Esophagus muscularis mucosa (tissue), 4 donors: ENCODE results near the gene SPTBN1. TPM values are rescaled to one million over a fixed set of nuclear protein-coding genes. Genes with fewer than 3 reads are reported as not detected.

ENCODE experiments used
- DNase-seq: peaks from one replicate; pipeline ENCODE4 v3.0.0-alpha.2; 2017; ENCODE audit errors: extremely low spot score
- H3K27ac ChIP-seq, 4 donors: fragments of 200-600 bp; sonication (generic); replicated peaks in 1 of 4; 1 replicate in 3 of 4; 2 replicates in 1 of 4; pipeline ENCODE4 v1.5.1; 2016 to 2019; ENCODE audit warnings: mild to moderate bottlenecking in 1 of 4
- H3K27me3 ChIP-seq, 4 donors: fragments of 200-600 bp; sonication (generic); one replicate each; pipeline versions ENCODE4 v1.5.1 to v1.6.0; 2016 to 2019
- H3K36me3 ChIP-seq, 4 donors: fragments of 200-600 bp; sonication (generic); one replicate each; pipeline ENCODE4 v1.5.1; 2016 to 2019
- H3K4me1 ChIP-seq, 4 donors: fragments of 200-600 bp; sonication (generic); one replicate each; pipeline ENCODE4 v1.5.1; 2016 to 2019
- H3K4me3 ChIP-seq, 4 donors: fragments of 200-600 bp; sonication (generic); 1 replicate in 2 of 4; 2 replicates in 2 of 4; pipeline ENCODE4 v1.5.1; 2016 to 2019; ENCODE audit warnings: mild to moderate bottlenecking in 4 of 4, moderate library complexity in 1 of 4
- H3K9me3 ChIP-seq, 4 donors: fragments of 200-600 bp; sonication (generic); 1 replicate in 3 of 4; 2 replicates in 1 of 4; pipeline ENCODE4 v1.5.1; 2016 to 2019
- EP300 ChIP-seq: sonication (generic); formaldehyde crosslinking; IDR thresholded peaks from one replicate; pipeline ENCODE4 v1.6.1; 2017; ENCODE audit warnings: antibody characterized with exemption
- POLR2A ChIP-seq: fragments of 450-650 bp; IDR thresholded peaks from one replicate; pipeline ENCODE4 v1.6.1; 2017; ENCODE audit warnings: antibody characterized with exemption, moderate library complexity, mild to moderate bottlenecking, low read depth
- POLR2AphosphoS5 ChIP-seq, 2 donors: sonication (generic); formaldehyde crosslinking; IDR thresholded peaks; one replicate each; pipeline ENCODE4 v1.6.1; 2017; ENCODE audit warnings: antibody characterized with exemption in 2 of 2
- WGBS: methylation state at CpG from one replicate; pipeline ENCODE4 v1.1.5; 2018; 5-methylcytosine and 5-hydroxymethylcytosine counted together
- intact Hi-C: fragments of 100-400 bp; cut with DNase I; formaldehyde crosslinking; loops from one replicate; pipeline ENCODE4 v1.15.1; 2023
- total RNA-seq, 4 donors: library from RNA; depleted of rRNA; stranded (reverse); fragments of >200 nt; gene quantifications; one replicate each; pipeline versions ENCODE4 v1.1.0 to v1.2.1, GENCODE V29; 2016
- TF ChIP-seq, protein P1 (sequence below), 3 experiments: fragments of 200-600 bp in 2 of 3; fragments of 450-650 bp in 1 of 3; sonication (generic) in 2 of 3; IDR thresholded peaks; one replicate each; pipeline ENCODE4 v1.5.1; 2017 to 2019; ENCODE audit warnings: antibody characterized with exemption in 3 of 3, mild to moderate bottlenecking in 2 of 3, moderate library complexity in 1 of 3

Gene SPTBN1
- total RNA-seq, 4 donors from 2014 or later: 465 to 600 (median 547) TPM

DNA sequence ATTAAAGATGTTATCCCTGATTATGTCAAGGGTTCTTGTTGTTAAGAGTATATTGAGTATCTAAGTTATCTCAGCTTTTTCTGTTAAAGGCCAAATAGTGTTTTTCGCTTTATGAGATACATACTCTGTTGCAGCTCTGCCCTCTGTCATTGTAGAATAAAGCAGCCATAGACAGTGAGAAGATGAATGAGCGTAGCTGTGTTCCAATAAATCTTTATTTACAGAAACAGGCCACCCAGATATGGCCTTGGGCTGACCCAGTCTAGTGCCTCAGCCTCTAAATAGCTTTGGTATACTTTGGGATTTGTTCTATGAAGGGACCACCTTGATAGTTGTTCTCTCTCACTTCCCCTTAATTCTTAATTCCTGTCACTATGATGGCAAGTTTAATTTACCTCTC is 194.5 kb downstream of the SPTBN1 start:
- Histone ChIP-seq H3K27ac (no peak overlapping the region), H3K4me1 (peaks cover 5 to 15% (median 10%) of the 10 kb centered on the region in 4 donors), H3K36me3 (peaks cover 89 to 100% (median 100%) of the 10 kb centered on the region in 4 donors), H3K9me3 (no peaks in the 10 kb centered on the region), H3K4me3 (no peak overlapping the region), H3K27me3 (no peaks in the 10 kb centered on the region)
- no peak for TF ChIP-seq POLR2A
- no peak for TF ChIP-seq EP300
- TF ChIP-seq POLR2AphosphoS5 (IDR thresholded peaks at IDR 0.05): no peak
- 94% methylated on average over 2 of the region's 2 CpGs for WGBS
- intact Hi-C loops: no loop called here
- DNase-seq: no peak

DNA sequence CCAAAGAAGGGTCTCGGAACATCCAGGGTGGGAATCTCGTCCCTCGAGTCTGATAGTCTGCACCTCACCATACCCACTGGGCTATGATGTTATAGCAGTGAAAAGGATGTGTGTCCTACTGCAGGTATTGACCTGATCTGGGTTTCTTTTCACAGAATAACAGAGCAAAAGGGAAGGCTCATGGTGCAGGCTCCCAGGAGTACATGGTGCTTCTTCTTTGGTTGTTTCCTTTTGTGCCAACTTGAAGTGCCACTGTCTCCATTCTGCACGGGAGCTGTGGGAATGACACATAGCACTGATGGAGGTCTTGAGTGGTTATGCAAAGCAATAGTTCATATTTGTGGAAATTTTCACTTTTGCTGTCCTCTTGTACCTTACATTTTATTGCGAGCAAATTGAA is 195.2 kb downstream of the SPTBN1 start:
- H3K9me3 ChIP-seq: no peaks in the 10 kb centered on the region
- H3K4me3 ChIP-seq: no peak overlapping the region
- H3K36me3 ChIP-seq: peaks cover 89 to 100% (median 100%) of the 10 kb centered on the region in 4 donors
- DNase-seq: no peak
- no peaks in the 10 kb centered on the region for H3K27me3 ChIP-seq
- H3K27ac ChIP-seq: no peak overlapping the region
- 93% methylated on average over 5 of the region's 5 CpGs for WGBS
- TF ChIP-seq EP300: no peak
- TF ChIP-seq, protein P1, sequence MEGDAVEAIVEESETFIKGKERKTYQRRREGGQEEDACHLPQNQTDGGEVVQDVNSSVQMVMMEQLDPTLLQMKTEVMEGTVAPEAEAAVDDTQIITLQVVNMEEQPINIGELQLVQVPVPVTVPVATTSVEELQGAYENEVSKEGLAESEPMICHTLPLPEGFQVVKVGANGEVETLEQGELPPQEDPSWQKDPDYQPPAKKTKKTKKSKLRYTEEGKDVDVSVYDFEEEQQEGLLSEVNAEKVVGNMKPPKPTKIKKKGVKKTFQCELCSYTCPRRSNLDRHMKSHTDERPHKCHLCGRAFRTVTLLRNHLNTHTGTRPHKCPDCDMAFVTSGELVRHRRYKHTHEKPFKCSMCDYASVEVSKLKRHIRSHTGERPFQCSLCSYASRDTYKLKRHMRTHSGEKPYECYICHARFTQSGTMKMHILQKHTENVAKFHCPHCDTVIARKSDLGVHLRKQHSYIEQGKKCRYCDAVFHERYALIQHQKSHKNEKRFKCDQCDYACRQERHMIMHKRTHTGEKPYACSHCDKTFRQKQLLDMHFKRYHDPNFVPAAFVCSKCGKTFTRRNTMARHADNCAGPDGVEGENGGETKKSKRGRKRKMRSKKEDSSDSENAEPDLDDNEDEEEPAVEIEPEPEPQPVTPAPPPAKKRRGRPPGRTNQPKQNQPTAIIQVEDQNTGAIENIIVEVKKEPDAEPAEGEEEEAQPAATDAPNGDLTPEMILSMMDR (IDR thresholded peaks at IDR 0.05): no peak
- no peak for TF ChIP-seq POLR2A
- TF ChIP-seq POLR2AphosphoS5 (IDR thresholded peaks at IDR 0.05): no peak
- intact Hi-C loops: no loop called here
- peaks cover 3 to 9% (median 5%) of the 10 kb centered on the region in 4 donors for H3K4me1 ChIP-seq

DNA sequence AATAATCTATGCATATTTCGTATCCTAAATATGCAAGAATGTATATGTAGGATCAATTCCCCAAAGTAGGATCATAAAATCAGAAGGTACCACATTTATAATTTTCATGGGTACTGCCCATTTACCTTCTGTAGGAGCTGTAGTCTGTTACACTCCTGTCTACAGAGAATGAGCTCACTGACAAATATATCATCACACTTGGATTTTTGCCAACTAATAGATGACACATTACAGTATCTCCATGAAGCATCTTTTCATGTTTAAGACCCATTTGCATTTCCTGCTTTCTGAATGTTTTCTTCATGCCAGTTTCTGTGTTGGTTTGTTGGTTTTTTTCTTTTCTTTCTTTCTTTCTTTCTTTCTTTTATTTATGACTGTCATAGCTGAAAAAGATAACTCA is 196.4 kb downstream of the SPTBN1 start:
- peaks cover 81 to 100% (median 97%) of the 10 kb centered on the region in 4 donors for H3K36me3 ChIP-seq
- 95% methylated on average over 1 of the region's 1 CpG for WGBS
- intact Hi-C loops: no loop called here

DNA sequence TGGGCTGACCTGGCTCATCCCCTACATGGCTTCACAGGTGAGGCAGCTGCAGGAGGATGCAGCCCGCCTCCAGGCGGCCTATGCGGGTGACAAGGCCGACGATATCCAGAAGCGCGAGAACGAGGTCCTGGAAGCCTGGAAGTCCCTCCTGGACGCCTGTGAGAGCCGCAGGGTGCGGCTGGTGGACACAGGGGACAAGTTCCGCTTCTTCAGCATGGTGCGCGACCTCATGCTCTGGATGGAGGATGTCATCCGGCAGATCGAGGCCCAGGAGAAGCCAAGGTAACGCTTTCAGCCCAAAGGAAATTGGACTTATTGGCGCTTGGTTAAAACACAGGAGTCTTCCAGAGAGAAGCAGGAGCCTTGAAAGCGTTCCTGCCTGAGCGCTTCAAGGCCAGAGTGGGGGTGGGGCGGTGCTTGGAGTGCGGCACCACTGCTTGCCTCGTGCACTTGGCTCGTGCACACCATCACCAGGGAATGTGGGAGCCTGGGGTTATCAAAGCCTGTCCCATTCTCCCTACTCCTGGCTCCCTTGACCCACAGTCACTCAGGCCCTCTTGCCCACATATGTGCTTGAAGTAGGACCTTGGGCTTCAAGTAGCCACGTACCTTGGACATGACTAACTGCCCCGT is 197.6 kb downstream of the SPTBN1 start:
- no peak for DNase-seq
- no peaks in the 10 kb centered on the region for H3K27me3 ChIP-seq
- H3K36me3 ChIP-seq: peaks cover 80 to 100% (median 96%) of the 10 kb centered on the region in 4 donors
- no peak overlapping the region for H3K4me3 ChIP-seq
- WGBS: 91% methylated on average over 12 of the region's 26 CpGs
- no peak for TF ChIP-seq POLR2A
- TF ChIP-seq POLR2AphosphoS5 (IDR thresholded peaks at IDR 0.05): peak in 1 of 2 donors; percentile 20
- no peak for TF ChIP-seq EP300
- TF ChIP-seq, protein P1 (IDR thresholded peaks at IDR 0.05): no peak
- intact Hi-C loops: no loop called here
- no peaks in the 10 kb centered on the region for H3K9me3 ChIP-seq
- H3K27ac ChIP-seq: no peak overlapping the region
- H3K4me1 ChIP-seq: peaks cover 9 to 20% (median 14%) of the 10 kb centered on the region in 4 donors

More for the DNA sequence above, 196.4 kb downstream of the SPTBN1 start:
- peaks cover under 1 to 11% (median 5%) of the 10 kb centered on the region in 4 donors for H3K4me1 ChIP-seq
- no peak for DNase-seq
- no peaks in the 10 kb centered on the region for H3K27me3 ChIP-seq
- H3K4me3 ChIP-seq: no peak overlapping the region
- TF ChIP-seq POLR2AphosphoS5 (IDR thresholded peaks at IDR 0.05) (peak in 1 of 2 donors; percentile 23), EP300 (no peak)
- H3K9me3 ChIP-seq: no peaks in the 10 kb centered on the region
- H3K27ac ChIP-seq: no peak overlapping the region

DNA sequence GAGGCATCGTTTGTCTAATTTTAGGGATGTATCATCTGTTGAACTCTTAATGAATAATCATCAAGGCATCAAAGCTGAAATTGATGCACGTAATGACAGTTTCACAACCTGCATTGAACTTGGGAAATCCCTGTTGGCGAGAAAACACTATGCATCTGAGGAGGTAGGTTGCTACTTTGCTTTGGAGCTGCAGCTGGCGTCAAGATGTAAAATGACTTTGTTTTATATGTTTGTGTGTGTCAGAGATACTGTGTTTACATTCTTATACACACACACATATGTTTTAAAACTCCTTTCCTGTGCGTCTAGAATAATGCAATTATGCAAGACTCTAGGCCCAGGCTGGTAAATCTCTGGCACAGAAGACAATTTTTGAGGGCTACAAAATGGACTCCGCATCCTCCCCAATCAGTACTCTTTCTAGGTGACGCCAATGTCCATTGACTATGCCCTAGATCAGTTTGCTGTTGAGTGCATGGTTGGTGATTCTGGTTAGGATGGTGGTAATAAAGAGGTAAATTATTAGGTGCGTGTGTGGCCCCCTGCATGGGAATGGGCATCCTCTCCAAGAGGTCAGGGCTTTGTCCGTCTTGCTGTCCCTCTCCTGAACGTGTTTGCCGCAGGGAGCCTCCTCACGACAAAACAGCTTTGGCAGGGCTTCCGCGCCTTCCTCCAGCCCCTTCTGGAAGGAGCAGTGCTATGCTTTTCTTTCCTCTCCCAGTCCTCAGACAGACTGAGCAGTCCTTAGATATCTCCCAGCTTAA is 199.1 kb downstream of the SPTBN1 start:
- Histone ChIP-seq H3K27ac (no peak overlapping the region), H3K9me3 (no peaks in the 10 kb centered on the region), H3K4me1 (peaks cover 13 to 27% (median 21%) of the 10 kb centered on the region in 4 donors), H3K4me3 (no peak overlapping the region), H3K36me3 (peaks cover 69 to 100% (median 96%) of the 10 kb centered on the region in 4 donors), H3K27me3 (no peaks in the 10 kb centered on the region)
- 93% methylated on average over 14 of the region's 14 CpGs for WGBS
- TF ChIP-seq, protein P1 (IDR thresholded peaks at IDR 0.05): no peak
- TF ChIP-seq EP300: no peak
- TF ChIP-seq POLR2AphosphoS5 (IDR thresholded peaks at IDR 0.05): no peak
- no peak for TF ChIP-seq POLR2A
- intact Hi-C loops: no loop called here
- DNase-seq: no peak
